Activated B cell treated with CpG ODN at 0.5 μM for 24 hours (primary cell): ENCODE results near the gene RPL18. TPM values are rescaled to one million over a fixed set of nuclear protein-coding genes. Genes with fewer than 3 reads are reported as not detected.
"Not testable (repeated sequence)": the region's sequence is repeated elsewhere in the genome, so short reads cannot be mapped to it uniquely, and the experiment has no call there.

ENCODE experiments used
- ATAC-seq: fragments of 200-7000 bp; cut with Tn5 transposase; one replicate; pipeline ENCODE4 v1.10.0; 2021; ENCODE audit warnings: low read depth, mild to moderate bottlenecking, moderate library complexity
- CTCF ChIA-PET: fragments of 350-600 bp; sonication (Branson Sonifier 250); formaldehyde crosslinking; loops from one replicate; lab custom pipeline; 2021; ENCODE audit warnings: antibody characterized with exemption; lab: Charles Lee
- POLR2A ChIA-PET: fragments of 350-600 bp; sonication (Branson Sonifier 250); formaldehyde crosslinking; loops from one replicate; lab custom pipeline; 2021; ENCODE audit warnings: antibody characterized with exemption; lab: Charles Lee
- DNase-seq: peaks from one replicate; pipeline ENCODE4 v3.0.0; 2022
- H3K27ac Mint-ChIP-seq: one replicate; pipeline ENCODE4 v1.8.0; 2020; ENCODE audit warnings: mixed read lengths
- H3K27me3 Mint-ChIP-seq: one replicate; pipeline ENCODE4 v1.8.0; 2021; ENCODE audit warnings: mixed read lengths
- H3K36me3 Mint-ChIP-seq: one replicate; pipeline ENCODE4 v1.8.0; 2021; ENCODE audit warnings: low read depth, mixed read lengths
- H3K4me1 Mint-ChIP-seq: one replicate; pipeline ENCODE4 v1.8.0; 2021; ENCODE audit warnings: mixed read lengths
- H3K4me3 Mint-ChIP-seq: one replicate; pipeline ENCODE4 v1.8.0; 2020; ENCODE audit warnings: mild to moderate bottlenecking, mixed read lengths
- H3K9me3 Mint-ChIP-seq: one replicate; pipeline ENCODE4 v1.8.0; 2020; ENCODE audit warnings: mixed read lengths
- CTCF ChIP-seq: fragments of 200-600 bp; IDR thresholded peaks from one replicate; pipeline ENCODE4 v1.8.0; 2022; ENCODE audit warnings: antibody characterized with exemption, mild to moderate bottlenecking
- intact Hi-C: fragments of 100-400 bp; cut with micrococcal nuclease; formaldehyde crosslinking; loops from one replicate; pipeline ENCODE4 v1.15.1; 2024
- total RNA-seq: library from RNA; stranded (reverse); gene quantifications from 2 replicates; pipeline ENCODE4 v1.2.3, GENCODE V29; 2022

Gene RPL18
- total RNA-seq, 1 donor from 2014 or later = 2,427 TPM

GRCh38 chr19:48588670-48589401 lies 30.1 kb downstream of the RPL18 start:
- ATAC-seq (peak; percentile 93), DNase-seq (peak; percentile 84)
- peak; percentile 58 for TF ChIP-seq CTCF
- no peaks in the 10 kb centered on the region for H3K9me3 Mint-ChIP-seq
- CTCF ChIA-PET = interaction anchor here (0.9 to 4.5 kb wide), 13 partner anchors 9 to 328 kb away, joined by 3 to 26 read pairs (median 4); partner anchors contain the start of genes RPL18 and SPHK2
- POLR2A ChIA-PET = interaction anchor here (0.5 to 2.1 kb wide), 4 partner anchors 30 to 473 kb away, joined by 3 to 8 read pairs (median 4); partner anchors contain the start of genes EMP3, RPL18 and SPHK2
- H3K36me3 Mint-ChIP-seq = no peaks in the 10 kb centered on the region
- H3K4me3 Mint-ChIP-seq = peak overlapping the region; percentile 80
- H3K27me3 Mint-ChIP-seq = peaks cover 9% of the 10 kb centered on the region
- intact Hi-C loops = loop anchor here (1.0 to 5.0 kb wide), 5 partner anchors 19 to 322 kb away; no protein-coding TSS in a partner anchor
- no peak overlapping the region for H3K27ac Mint-ChIP-seq
- peaks cover 15% of the 10 kb centered on the region for H3K4me1 Mint-ChIP-seq

- Mint-ChIP-seq H3K36me3 (no peaks in the 10 kb centered on the region), H3K4me3 (no peak overlapping the region), H3K27me3 (peaks cover 9% of the 10 kb centered on the region), H3K27ac (no peak overlapping the region), H3K9me3 (no peaks in the 10 kb centered on the region), H3K4me1 (peaks cover 15% of the 10 kb centered on the region)
- TF ChIP-seq CTCF = no peak
- intact Hi-C loops = loop anchor here (5.0 kb wide), 1 partner anchor 255 kb away; no protein-coding TSS in a partner anchor
- no peak for DNase-seq
- ATAC-seq = no peak
- ChIA-PET CTCF (interaction anchor here (0.6 to 4.5 kb wide), 3 partner anchors 22 to 98 kb away, joined by 3 to 26 read pairs (median 4); no protein-coding TSS in a partner anchor), POLR2A (interaction anchor here (0.7 kb wide), 3 partner anchors 37 to 718 kb away, joined by 7 to 9 read pairs (median 7); no protein-coding TSS in a partner anchor)
Observed at GRCh38 chr19:48587387-48587786, 31.6 kb downstream of the RPL18 start.

GRCh38 chr19:48582168-48582567 lies 36.8 kb downstream of the RPL18 start:
- CTCF ChIA-PET = interaction anchor here (1.2 to 3.1 kb wide), 4 partner anchors 75 to 315 kb away, joined by 3 to 24 read pairs (median 14); no protein-coding TSS in a partner anchor
- Mint-ChIP-seq H3K9me3 (no peaks in the 10 kb centered on the region), H3K27ac (no peak overlapping the region), H3K36me3 (no peaks in the 10 kb centered on the region), H3K4me1 (peaks cover 6% of the 10 kb centered on the region), H3K4me3 (no peak overlapping the region), H3K27me3 (peaks cover 2% of the 10 kb centered on the region)
- DNase-seq (no peak), ATAC-seq (no peak)
- intact Hi-C loops = no loop called here
- POLR2A ChIA-PET = interaction anchor here (0.6 kb wide), 1 partner anchor 17 kb away, joined by 7 read pairs; no protein-coding TSS in a partner anchor
- TF ChIP-seq CTCF = no peak

- no peak for DNase-seq
- intact Hi-C loops = no loop called here
- H3K4me1 Mint-ChIP-seq = no peaks in the 10 kb centered on the region
Observed at GRCh38 chr19:48578891-48579290, 40.1 kb downstream of the RPL18 start.

GRCh38 chr19:48577908-48578307 lies 41.1 kb downstream of the RPL18 start:
- ATAC-seq, H3K36me3 Mint-ChIP-seq, H3K27ac Mint-ChIP-seq, H3K27me3 Mint-ChIP-seq, H3K9me3 Mint-ChIP-seq, intact Hi-C loops, H3K4me1 Mint-ChIP-seq, DNase-seq, H3K4me3 Mint-ChIP-seq: not testable (repeated sequence)
- POLR2A ChIA-PET = interaction anchor here (0.6 kb wide), 1 partner anchor 87 kb away, joined by 5 read pairs; no protein-coding TSS in a partner anchor
- CTCF ChIA-PET = interaction anchor here (0.7 kb wide), 1 partner anchor 41 kb away, joined by 5 read pairs; no protein-coding TSS in a partner anchor

More at GRCh38 chr19:48578891-48579290, 40.1 kb downstream of the RPL18 start:
- Mint-ChIP-seq H3K9me3 (no peaks in the 10 kb centered on the region), H3K4me3 (no peak overlapping the region), H3K36me3 (no peaks in the 10 kb centered on the region), H3K27me3 (peaks cover 2% of the 10 kb centered on the region), H3K27ac (no peak overlapping the region)
- ChIA-PET CTCF (no interaction called here), POLR2A (interaction anchor here (0.7 kb wide), 1 partner anchor 211 kb away, joined by 4 read pairs; no protein-coding TSS in a partner anchor)
- no peak for TF ChIP-seq CTCF
- no peak for ATAC-seq
